ENCODE measurements around the gene PRADC1. TPM values are rescaled to one million over a fixed set of nuclear protein-coding genes. Genes with fewer than 3 reads are reported as not detected.

The PRADC1 gene
- total RNA-seq, 4 donors from 2014 or later: 29.0 to 49.0 (median 33.2) TPM

DNA sequence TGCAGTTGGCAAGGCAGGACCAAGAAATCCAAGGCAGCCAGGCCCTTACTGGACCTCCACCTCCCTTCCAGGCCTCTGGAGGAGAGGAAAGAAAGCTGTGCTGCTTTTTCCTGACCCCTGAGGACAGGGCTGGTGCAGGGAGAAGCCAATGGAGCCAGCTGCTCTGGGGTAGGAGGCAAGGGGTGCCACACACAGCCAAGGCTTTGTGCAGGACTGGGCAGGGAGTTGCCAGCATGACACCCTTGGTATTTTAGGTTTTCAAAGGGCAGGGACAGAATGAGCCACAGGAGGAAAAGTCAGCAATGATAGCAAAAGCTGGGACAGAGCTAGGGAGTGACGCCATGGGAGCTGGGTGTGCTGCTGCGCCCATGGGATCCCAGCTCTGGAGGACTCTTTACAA is 24.0 kb upstream of the PRADC1 start:
- intact Hi-C loops (cut with DNase I): no loop called here
- Histone ChIP-seq H3K4me3 (no peak overlapping the region), H3K36me3 (peaks cover 15 to 39% (median 34%) of the 10 kb centered on the region in 4 donors), H3K27ac (replicated peaks in 1 of 4) (no peak overlapping the region), H3K9me3 (no peaks in the 10 kb centered on the region), H3K27me3 (no peaks in the 10 kb centered on the region), H3K4me1 (peaks cover 0 to 2% (median 0%) of the 10 kb centered on the region in 4 donors)
- DNase-seq (ENCODE audit: extremely low spot score): no peak
- WGBS: 91% methylated on average over 2 of the region's 2 CpGs
- TF ChIP-seq CTCF (IDR thresholded peaks at IDR 0.05) (no peak), POLR2A (IDR thresholded peaks at IDR 0.05; ENCODE audit: low read depth) (no peak), POLR2AphosphoS5 (IDR thresholded peaks at IDR 0.05) (no peak), EP300 (IDR thresholded peaks at IDR 0.05) (no peak)

DNA sequence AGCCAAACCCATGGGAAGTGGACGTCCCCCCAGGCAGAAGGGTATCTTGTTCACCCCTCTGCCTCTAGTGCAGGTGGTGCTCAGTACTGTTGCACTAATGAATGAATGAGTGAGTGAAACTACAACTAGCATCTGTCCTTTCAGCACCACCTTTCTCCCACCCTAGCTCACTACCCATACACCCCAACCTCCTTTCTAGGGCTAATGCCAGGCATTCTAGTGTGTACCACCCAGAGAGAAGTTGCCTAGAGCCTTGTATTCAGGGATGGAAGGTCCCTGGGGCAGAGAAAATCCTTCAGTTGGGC is 23.5 kb upstream of the PRADC1 start:
- Histone ChIP-seq H3K4me1 (peaks cover 0 to 2% (median 0%) of the 10 kb centered on the region in 4 donors), H3K36me3 (peaks cover 18 to 43% (median 39%) of the 10 kb centered on the region in 4 donors), H3K27me3 (no peaks in the 10 kb centered on the region), H3K27ac (replicated peaks in 1 of 4) (no peak overlapping the region), H3K4me3 (no peak overlapping the region), H3K9me3 (no peaks in the 10 kb centered on the region)
- no peak for DNase-seq (ENCODE audit: extremely low spot score)
- intact Hi-C loops (cut with DNase I): no loop called here
- no peak for TF ChIP-seq EP300 (IDR thresholded peaks at IDR 0.05)
- no peak for TF ChIP-seq POLR2AphosphoS5 (IDR thresholded peaks at IDR 0.05)
- TF ChIP-seq CTCF (IDR thresholded peaks at IDR 0.05): no peak
- no peak for TF ChIP-seq POLR2A (IDR thresholded peaks at IDR 0.05; ENCODE audit: low read depth)
- WGBS: no CpG with 5 or more reads among the region's 1 CpG

- Histone ChIP-seq H3K4me3 (no peak overlapping the region), H3K36me3 (peaks cover 23 to 48% (median 44%) of the 10 kb centered on the region in 4 donors), H3K9me3 (no peaks in the 10 kb centered on the region), H3K27me3 (no peaks in the 10 kb centered on the region), H3K4me1 (peaks cover 0 to 2% (median 0%) of the 10 kb centered on the region in 4 donors), H3K27ac (replicated peaks in 1 of 4) (no peak overlapping the region)
- WGBS: 72% methylated on average over 5 of the region's 5 CpGs
- intact Hi-C loops (cut with DNase I): no loop called here
- no peak for DNase-seq (ENCODE audit: extremely low spot score)
- TF ChIP-seq POLR2AphosphoS5 (IDR thresholded peaks at IDR 0.05) (no peak), POLR2A (IDR thresholded peaks at IDR 0.05; ENCODE audit: low read depth) (no peak), EP300 (IDR thresholded peaks at IDR 0.05) (no peak), CTCF (IDR thresholded peaks at IDR 0.05) (no peak)
Observed at GRCh38 chr2:73255907-73256617, 23.0 kb upstream of the PRADC1 start.

DNA sequence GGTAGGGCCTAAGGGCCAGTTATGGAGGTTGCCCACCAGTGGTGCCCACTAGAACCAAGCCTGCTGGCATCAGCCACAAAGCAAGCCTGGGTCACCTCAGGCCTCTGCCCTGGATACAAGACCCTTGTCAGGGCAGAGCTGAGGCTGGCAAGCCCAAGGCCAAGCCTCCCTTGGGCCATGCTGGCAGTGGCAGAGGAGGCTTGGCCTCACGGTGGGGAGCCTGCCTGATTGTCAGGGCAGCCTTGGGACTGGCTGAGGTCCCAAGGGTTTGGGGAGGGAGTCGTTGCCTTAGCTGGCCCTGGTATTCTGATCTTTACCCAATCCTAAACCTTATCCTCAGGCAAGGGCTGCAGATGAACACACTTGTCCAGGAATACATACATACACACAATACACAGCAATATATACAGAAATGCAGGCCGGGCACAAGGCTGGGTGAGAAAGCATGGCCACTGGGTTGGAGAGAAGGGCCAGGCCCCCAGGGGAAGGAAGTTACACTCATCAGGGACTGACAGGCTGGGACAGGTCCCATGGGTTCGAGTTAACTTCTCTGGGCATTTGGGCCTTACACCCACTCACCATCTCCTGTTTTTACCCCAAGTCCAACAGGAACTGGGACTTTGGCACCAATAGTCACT is 22.1 kb upstream of the PRADC1 start:
- H3K9me3 ChIP-seq: no peaks in the 10 kb centered on the region
- 56% methylated on average over 3 of the region's 4 CpGs for WGBS
- H3K36me3 ChIP-seq: peaks cover 33 to 58% (median 53%) of the 10 kb centered on the region in 4 donors
- intact Hi-C loops (cut with DNase I): no loop called here
- DNase-seq (ENCODE audit: extremely low spot score): no peak
- no peak overlapping the region for H3K27ac ChIP-seq (replicated peaks in 1 of 4)
- H3K4me1 ChIP-seq: peaks cover 0 to under 1% (median 0%) of the 10 kb centered on the region in 4 donors
- H3K4me3 ChIP-seq: no peak overlapping the region
- no peak for TF ChIP-seq POLR2AphosphoS5 (IDR thresholded peaks at IDR 0.05)
- no peak for TF ChIP-seq CTCF (IDR thresholded peaks at IDR 0.05)
- TF ChIP-seq EP300 (IDR thresholded peaks at IDR 0.05): no peak
- TF ChIP-seq POLR2A (IDR thresholded peaks at IDR 0.05; ENCODE audit: low read depth): no peak
- no peaks in the 10 kb centered on the region for H3K27me3 ChIP-seq

Measured in esophagus muscularis mucosa (tissue), 4 donors.